ENCODE measurements around the gene LRRC23. TPM values are rescaled to one million over a fixed set of nuclear protein-coding genes. Genes with fewer than 3 reads are reported as not detected.

The LRRC23 gene
- total RNA-seq, 1 donor = 4.3 TPM

- H3K4me1 ChIP-seq (ENCODE audit: insufficient read depth, low read length) = peaks cover 56% of the 10 kb centered on the region
- H3K27me3 ChIP-seq (ENCODE audit: insufficient read depth, low read length) = peaks cover 4% of the 10 kb centered on the region
- H3K4me3 ChIP-seq (ENCODE audit: low read length) = no peak overlapping the region
- H3K9me3 ChIP-seq (ENCODE audit: low read depth, low read length) = no peaks in the 10 kb centered on the region
These were observed 21.1 kb downstream of the LRRC23 start for GRCh38 chr12:6925540-6926279.

DNA sequence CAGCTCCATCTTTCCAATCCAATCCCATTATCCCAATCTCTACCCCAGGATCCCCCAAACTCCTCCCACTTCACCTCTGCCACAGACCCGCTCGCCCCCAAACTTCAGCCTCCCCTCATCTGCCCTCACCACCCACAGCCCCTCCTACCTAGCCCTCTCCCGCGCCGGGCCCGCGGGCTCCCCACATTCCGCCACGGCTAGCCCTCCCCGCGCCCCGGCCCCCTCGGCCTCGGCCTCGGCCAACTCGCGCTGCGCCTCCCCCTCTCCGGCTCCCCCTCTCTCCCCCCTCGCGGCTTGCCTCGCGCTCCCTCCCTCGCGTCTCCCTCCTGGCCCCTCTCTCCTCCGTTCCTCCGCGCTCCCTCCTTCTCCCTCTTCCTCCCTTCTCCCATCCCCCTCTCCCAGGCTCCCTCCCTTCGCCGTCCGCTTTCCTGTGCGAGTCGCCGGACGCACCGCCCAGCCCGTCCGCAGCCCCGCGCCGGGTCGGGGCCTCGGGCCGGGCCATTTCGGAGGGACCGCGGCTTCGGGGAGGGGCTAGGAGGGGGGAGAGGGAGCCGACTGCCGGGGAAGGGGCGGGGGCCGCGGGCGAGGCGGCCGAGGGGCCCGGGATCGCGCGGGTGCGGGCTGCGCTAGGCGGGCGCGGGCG lies 22.9 kb downstream of the LRRC23 start, which contains the start of gene ATN1:
TSS of gene ATN1 (plus strand) at position 581 of the 643 bp plus-strand sequence. CDS start 6,043 bp downstream, outside the sequence.
- H3K4me3 ChIP-seq (ENCODE audit: low read length) = peak within 1 kb of the TSS; percentile 50
- H3K4me1 ChIP-seq (ENCODE audit: insufficient read depth, low read length) = peaks cover 50% of the 10 kb centered on the region
- peaks cover 4% of the 10 kb centered on the region for H3K27me3 ChIP-seq (ENCODE audit: insufficient read depth, low read length)
- no peaks in the 10 kb centered on the region for H3K9me3 ChIP-seq (ENCODE audit: low read depth, low read length)

DNA sequence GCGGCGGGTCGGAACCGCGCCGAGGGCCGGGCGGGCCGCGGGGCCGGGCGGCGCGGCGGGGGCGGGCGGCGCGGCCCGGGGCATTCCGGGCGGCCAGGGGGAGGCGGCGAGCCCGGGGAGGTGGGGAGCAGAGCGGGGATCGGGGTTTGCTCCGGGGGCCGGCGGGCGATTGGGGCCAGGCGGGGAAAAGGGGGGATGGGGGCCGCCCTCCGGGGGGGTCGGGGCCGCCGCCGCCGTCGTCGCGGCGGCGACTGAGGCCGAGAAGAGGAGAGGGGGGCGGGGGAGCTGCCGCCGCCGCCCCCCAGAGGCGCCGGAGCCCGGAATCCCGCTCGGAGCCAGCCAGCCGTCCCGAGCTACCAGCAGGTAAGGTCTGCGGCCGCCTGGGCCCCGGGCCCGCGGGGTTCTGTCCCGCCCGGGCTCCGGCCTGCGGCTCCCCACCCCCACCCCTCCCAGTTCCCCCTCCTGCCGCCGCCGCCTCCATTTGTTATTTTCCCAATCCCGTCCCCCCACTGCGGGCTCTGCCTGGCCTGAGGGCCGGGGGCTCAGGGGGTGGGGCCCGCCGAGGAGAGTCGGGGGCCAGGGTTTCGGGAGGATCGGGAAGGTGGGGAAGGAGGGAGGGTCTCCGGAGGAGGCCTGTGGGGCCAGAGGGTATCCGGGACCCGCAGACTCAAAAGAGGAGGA lies 23.5 kb downstream of the LRRC23 start:
- Histone ChIP-seq H3K9me3 (ENCODE audit: low read depth, low read length) (no peaks in the 10 kb centered on the region), H3K4me1 (ENCODE audit: insufficient read depth, low read length) (peaks cover 43% of the 10 kb centered on the region)

DNA sequence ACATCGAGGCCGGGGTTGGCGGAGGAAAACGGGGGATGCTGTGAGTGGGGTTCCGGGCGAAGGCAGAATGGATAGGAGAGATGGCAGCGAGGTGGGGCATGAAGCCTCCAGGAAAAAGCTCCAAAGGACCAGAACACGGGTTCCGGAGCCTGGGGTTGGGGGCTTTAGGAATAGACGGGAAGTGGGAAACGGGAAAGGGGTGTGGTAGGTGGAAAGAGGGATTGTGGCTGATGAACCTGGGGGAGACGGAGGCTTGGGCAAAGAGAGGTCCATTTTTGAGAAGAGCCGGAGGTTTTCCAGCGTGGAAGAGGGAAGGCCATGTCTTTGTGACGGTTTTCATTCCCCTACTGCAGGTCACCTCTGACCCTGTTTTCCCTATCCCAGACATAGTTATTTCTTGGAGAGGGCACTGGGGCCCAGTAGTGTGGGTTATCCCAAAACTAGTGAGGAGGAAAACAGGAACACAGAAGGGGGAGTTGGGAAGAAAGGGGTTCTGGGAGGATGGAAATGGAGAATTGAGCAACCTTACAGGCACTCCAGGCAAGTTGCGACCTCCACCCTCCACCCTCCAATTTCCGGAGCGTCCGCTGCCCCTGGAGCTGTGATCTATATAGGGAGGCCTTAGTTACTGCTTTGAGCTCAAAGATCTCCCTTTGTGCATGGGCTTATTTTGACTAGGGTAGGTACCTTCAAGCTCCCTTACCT lies 24.2 kb downstream of the LRRC23 start:
- H3K4me1 ChIP-seq (ENCODE audit: insufficient read depth, low read length) = peaks cover 37% of the 10 kb centered on the region
- peak overlapping the region; percentile 31 for H3K4me3 ChIP-seq (ENCODE audit: low read length)
- peaks cover 4% of the 10 kb centered on the region for H3K27me3 ChIP-seq (ENCODE audit: insufficient read depth, low read length)
- H3K9me3 ChIP-seq (ENCODE audit: low read depth, low read length) = no peaks in the 10 kb centered on the region

More for the DNA sequence above, 23.5 kb downstream of the LRRC23 start:
- Histone ChIP-seq H3K27me3 (ENCODE audit: insufficient read depth, low read length) (peaks cover 4% of the 10 kb centered on the region), H3K4me3 (ENCODE audit: low read length) (peak overlapping the region; percentile 31)

- Histone ChIP-seq H3K4me1 (ENCODE audit: insufficient read depth, low read length) (peaks cover 28% of the 10 kb centered on the region), H3K9me3 (ENCODE audit: low read depth, low read length) (no peaks in the 10 kb centered on the region), H3K27me3 (ENCODE audit: insufficient read depth, low read length) (peaks cover 4% of the 10 kb centered on the region), H3K4me3 (ENCODE audit: low read length) (no peak overlapping the region)
These were observed 25.1 kb downstream of the LRRC23 start for GRCh38 chr12:6929466-6930452.

DNA sequence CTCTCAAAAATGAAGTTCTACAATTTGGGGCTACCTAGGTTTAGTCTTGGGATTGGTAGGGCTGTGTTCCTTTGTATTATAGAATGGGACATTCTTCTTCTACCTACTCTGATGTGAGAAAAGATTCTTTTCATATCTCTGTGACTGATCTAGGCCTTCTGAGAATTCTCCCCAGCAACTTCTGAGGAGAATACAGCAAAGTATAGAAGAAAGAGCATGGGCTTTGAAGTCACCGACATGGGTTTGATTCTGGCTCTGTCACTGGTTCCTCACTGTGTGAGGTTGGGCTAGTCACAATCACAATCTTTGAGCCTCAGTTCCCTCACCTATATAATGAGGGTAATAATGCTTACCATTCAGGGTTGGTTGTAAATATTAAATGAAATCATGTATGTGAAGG lies 28.1 kb downstream of the LRRC23 start:
- Histone ChIP-seq H3K4me3 (ENCODE audit: low read length) (no peak overlapping the region), H3K4me1 (ENCODE audit: insufficient read depth, low read length) (peaks cover 43% of the 10 kb centered on the region), H3K27me3 (ENCODE audit: insufficient read depth, low read length) (peaks cover 4% of the 10 kb centered on the region), H3K9me3 (ENCODE audit: low read depth, low read length) (no peaks in the 10 kb centered on the region)

DNA sequence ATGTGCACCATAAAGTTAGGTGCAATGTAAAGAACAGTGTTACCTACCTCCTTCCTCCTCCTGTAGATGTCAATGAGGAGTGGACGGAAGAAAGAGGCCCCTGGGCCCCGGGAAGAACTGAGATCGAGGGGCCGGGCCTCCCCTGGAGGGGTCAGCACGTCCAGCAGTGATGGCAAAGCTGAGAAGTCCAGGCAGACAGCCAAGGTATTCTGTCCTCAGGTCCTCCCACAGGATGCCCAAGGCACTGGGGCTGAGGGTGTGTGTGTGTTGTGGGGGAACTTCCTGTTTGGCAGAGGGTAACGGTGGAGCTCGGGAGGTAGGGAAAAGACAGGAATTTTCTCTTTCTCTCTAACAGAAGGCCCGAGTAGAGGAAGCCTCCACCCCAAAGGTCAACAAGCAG lies 29.5 kb downstream of the LRRC23 start:
- Histone ChIP-seq H3K4me3 (ENCODE audit: low read length) (no peak overlapping the region), H3K4me1 (ENCODE audit: insufficient read depth, low read length) (peaks cover 42% of the 10 kb centered on the region), H3K9me3 (ENCODE audit: low read depth, low read length) (no peaks in the 10 kb centered on the region), H3K27me3 (ENCODE audit: insufficient read depth, low read length) (peaks cover 1% of the 10 kb centered on the region)

DNA sequence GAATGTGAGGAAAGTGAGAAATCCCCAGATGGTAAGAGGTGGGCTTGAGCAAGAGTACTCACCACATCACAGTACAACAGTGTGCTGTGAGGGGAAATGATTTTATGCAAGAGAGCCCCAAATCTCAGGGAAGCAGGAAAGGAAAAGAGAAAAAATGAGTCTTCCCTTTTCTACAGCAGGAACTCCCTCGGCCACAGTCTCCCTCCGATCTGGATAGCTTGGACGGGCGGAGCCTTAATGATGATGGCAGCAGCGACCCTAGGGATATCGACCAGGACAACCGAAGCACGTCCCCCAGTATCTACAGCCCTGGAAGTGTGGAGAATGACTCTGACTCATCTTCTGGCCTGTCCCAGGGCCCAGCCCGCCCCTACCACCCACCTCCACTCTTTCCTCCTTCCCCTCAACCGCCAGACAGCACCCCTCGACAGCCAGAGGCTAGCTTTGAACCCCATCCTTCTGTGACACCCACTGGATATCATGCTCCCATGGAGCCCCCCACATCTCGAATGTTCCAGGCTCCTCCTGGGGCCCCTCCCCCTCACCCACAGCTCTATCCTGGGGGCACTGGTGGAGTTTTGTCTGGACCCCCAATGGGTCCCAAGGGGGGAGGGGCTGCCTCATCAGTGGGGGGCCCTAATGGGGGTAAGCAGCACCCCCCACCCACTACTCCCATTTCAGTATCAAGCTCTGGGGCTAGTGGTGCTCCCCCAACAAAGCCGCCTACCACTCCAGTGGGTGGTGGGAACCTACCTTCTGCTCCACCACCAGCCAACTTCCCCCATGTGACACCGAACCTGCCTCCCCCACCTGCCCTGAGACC lies 31.0 kb downstream of the LRRC23 start:
- Histone ChIP-seq H3K9me3 (ENCODE audit: low read depth, low read length) (no peaks in the 10 kb centered on the region), H3K4me1 (ENCODE audit: insufficient read depth, low read length) (peaks cover 32% of the 10 kb centered on the region), H3K27me3 (ENCODE audit: insufficient read depth, low read length) (no peaks in the 10 kb centered on the region), H3K4me3 (ENCODE audit: low read length) (no peak overlapping the region)

- H3K4me3 ChIP-seq (ENCODE audit: low read length) = no peak overlapping the region
- H3K4me1 ChIP-seq (ENCODE audit: insufficient read depth, low read length) = peaks cover 32% of the 10 kb centered on the region
- H3K27me3 ChIP-seq (ENCODE audit: insufficient read depth, low read length) = no peaks in the 10 kb centered on the region
- no peaks in the 10 kb centered on the region for H3K9me3 ChIP-seq (ENCODE audit: low read depth, low read length)
These were observed 31.6 kb downstream of the LRRC23 start for GRCh38 chr12:6936194-6936635.

GRCh38 chr12:6936636-6937480 lies 32.2 kb downstream of the LRRC23 start:
- no peaks in the 10 kb centered on the region for H3K9me3 ChIP-seq (ENCODE audit: low read depth, low read length)
- H3K4me3 ChIP-seq (ENCODE audit: low read length) = peak overlapping the region; percentile 71

GRCh38 chr12:6937481-6938352 lies 33.1 kb downstream of the LRRC23 start:
- peak overlapping the region; percentile 71 for H3K4me3 ChIP-seq (ENCODE audit: low read length)

More at GRCh38 chr12:6936636-6937480, 32.2 kb downstream of the LRRC23 start:
- peaks cover 32% of the 10 kb centered on the region for H3K4me1 ChIP-seq (ENCODE audit: insufficient read depth, low read length)
- H3K27me3 ChIP-seq (ENCODE audit: insufficient read depth, low read length) = no peaks in the 10 kb centered on the region

More at GRCh38 chr12:6937481-6938352, 33.1 kb downstream of the LRRC23 start:
- Histone ChIP-seq H3K4me1 (ENCODE audit: insufficient read depth, low read length) (peaks cover 33% of the 10 kb centered on the region), H3K9me3 (ENCODE audit: low read depth, low read length) (no peaks in the 10 kb centered on the region), H3K27me3 (ENCODE audit: insufficient read depth, low read length) (no peaks in the 10 kb centered on the region)

All from mononuclear cell (primary cell).